ENCODE results near the gene ADAMTS18.

- no peak for TF ChIP-seq EP300 (IDR thresholded peaks at IDR 0.05; ENCODE audit: borderline replicate concordance in 1 of 2, low read depth in 1 of 2, low read length in 1 of 2)
- TF ChIP-seq POLR2AphosphoS5 (IDR thresholded peaks at IDR 0.05; ENCODE audit: low read depth, low read length): no peak
- no peak for TF ChIP-seq CTCF (IDR thresholded peaks at IDR 0.05)
- TF ChIP-seq EZH2phosphoT487 (IDR thresholded peaks at IDR 0.05; ENCODE audit: borderline replicate concordance, low read depth): no peak
- TF ChIP-seq GABPA (IDR thresholded peaks at IDR 0.05; ENCODE audit: low read depth): no peak
- no peak for TF ChIP-seq TEAD4 (IDR thresholded peaks at IDR 0.05; ENCODE audit: borderline replicate concordance, insufficient read depth)
- no peak for TF ChIP-seq NRF1 (IDR thresholded peaks at IDR 0.05; ENCODE audit: low read depth, low read length)
- no peak for TF ChIP-seq RAD21 (IDR thresholded peaks at IDR 0.05; ENCODE audit: low read length)
- TF ChIP-seq RFX5 (IDR thresholded peaks at IDR 0.05; ENCODE audit: low read length): no peak
- no peak for TF ChIP-seq TAF1 (IDR thresholded peaks at IDR 0.05; ENCODE audit: borderline replicate concordance, low read depth, low read length)
- TF ChIP-seq RCOR1 (IDR thresholded peaks at IDR 0.05; ENCODE audit: low read length): no peak
- TF ChIP-seq RXRA (IDR thresholded peaks at IDR 0.05; ENCODE audit: borderline replicate concordance, low read depth): no peak
Measured at GRCh38 chr16:77470851-77471250, 36.0 kb upstream of the ADAMTS18 start.
